GM21786 (cell line): ENCODE data around the gene KLKB1.

Source experiments
- ATAC-seq: cut with Tn5 transposase; IDR thresholded peaks from one replicate; pipeline ENCODE4 v1.9.1; 2021; ENCODE audit not compliant: unreplicated experiment

KLKB1 gene

DNA sequence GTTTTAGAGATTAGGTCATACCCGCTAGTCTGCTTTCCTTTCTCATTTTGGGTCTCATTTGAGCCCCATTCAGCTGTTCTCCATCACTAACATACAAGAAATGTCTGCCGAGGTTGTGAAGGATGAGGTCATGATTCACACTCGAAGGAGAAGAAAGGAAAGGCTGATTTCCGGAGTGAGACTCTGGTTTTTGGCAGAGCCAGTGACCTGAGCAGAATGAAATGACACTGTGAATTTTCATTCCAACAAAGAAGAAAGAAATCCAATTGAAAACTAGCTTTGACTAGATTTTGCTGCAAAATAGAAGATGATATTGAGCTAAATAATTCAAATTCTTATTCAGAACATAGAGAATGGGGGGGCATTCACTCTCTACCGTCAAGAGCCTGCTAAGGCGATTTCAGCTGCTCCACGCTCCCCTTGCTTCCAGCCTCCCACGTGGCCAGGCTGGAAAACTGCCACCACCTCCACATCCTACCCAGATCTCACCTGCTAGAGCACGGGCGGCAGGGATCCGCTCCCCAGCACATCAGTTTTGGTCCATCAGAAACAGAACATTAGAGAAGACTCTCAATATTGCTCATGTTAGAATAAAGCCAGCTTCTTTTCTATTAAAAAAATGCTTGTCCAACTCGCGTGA, 77.7 kb downstream of the KLKB1 start:
- ATAC-seq, result no peak

DNA sequence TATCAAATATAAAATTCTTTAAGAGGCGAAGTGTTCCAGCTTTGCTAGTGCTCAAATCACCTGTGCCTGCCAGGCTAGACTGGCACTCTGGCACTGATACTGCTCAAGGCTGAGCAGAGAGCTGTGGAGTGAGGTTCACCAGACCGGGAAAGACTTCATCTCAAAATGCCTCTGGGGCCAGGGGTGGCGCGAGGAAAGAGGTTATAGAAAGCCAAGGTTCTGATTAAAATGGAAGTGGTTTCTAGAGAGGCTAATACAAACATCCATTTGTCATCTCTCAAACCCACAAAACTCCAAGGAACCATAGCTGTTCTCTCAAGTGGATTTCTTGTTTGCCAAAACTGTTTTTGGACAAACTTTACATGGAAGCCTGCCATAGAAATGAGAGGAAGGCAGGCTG, 80.2 kb downstream of the KLKB1 start:
- no peak for ATAC-seq

DNA sequence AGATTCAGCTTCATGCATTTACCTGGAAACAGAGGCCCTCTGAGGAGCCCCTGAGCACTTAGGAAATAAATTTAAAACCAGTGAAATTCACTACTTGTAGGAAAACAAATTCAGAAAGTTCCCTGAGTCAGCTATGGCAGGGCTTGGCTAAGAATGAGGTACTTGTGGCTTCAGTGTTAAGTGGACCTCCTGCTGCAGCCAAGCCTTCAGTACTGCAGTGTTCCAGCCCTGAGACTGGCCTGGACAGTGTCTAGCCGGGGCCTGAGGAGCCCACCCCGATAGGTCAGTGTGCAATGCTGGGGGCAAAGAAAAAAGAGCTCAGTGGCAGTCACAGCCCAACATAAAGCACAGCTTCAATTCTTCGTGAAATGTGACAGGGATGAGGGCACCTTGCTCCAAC, 80.6 kb downstream of the KLKB1 start:
- no peak for ATAC-seq
